Superior temporal gyrus (tissue), 1 donor: Measurements from ENCODE around the gene CDK1.
A peak's percentile ranks its signal among the peaks of the same experiment; 100 is the strongest.

Source experiments
- DNase-seq: peaks from one replicate; pipeline ENCODE4 v3.0.0-alpha.2; 2016; ENCODE audit errors: extremely low spot score

The CDK1 gene

DNA sequence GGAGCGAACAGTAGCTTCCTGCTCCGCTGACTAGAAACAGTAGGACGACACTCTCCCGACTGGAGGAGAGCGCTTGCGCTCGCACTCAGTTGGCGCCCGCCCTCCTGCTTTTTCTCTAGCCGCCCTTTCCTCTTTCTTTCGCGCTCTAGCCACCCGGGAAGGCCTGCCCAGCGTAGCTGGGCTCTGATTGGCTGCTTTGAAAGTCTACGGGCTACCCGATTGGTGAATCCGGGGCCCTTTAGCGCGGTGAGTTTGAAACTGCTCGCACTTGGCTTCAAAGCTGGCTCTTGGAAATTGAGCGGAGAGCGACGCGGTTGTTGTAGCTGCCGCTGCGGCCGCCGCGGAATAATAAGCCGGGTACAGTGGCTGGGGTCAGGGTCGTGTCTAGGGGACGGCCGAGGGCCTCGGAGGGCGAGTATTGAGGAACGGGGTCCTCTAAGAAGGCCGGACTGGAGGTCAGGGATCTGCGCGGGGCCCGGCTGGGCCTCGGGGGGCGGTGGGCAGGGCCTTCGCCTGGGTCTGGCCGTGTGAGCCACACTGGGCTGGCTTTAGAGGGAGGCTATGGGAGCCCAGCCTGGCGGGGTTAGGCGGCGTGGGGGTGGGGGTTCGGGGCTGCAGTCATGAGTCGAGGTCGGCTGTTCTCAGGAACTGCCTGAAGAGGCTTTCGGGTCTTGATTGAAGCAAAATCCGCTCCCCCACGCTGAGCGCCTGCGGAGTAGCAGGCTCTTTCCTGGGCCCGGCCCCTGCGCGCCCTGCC lies at the start of gene CDK1:
TSS of gene CDK1 (plus strand) at position 265 of the 757 bp plus-strand sequence. CDS start 1,688 bp downstream, outside the sequence.
- DNase-seq: peak; percentile 99

- DNase-seq: no peak
Observed at GRCh38 chr10:60729106-60729505, 49.2 kb upstream of the CDK1 start.

DNA sequence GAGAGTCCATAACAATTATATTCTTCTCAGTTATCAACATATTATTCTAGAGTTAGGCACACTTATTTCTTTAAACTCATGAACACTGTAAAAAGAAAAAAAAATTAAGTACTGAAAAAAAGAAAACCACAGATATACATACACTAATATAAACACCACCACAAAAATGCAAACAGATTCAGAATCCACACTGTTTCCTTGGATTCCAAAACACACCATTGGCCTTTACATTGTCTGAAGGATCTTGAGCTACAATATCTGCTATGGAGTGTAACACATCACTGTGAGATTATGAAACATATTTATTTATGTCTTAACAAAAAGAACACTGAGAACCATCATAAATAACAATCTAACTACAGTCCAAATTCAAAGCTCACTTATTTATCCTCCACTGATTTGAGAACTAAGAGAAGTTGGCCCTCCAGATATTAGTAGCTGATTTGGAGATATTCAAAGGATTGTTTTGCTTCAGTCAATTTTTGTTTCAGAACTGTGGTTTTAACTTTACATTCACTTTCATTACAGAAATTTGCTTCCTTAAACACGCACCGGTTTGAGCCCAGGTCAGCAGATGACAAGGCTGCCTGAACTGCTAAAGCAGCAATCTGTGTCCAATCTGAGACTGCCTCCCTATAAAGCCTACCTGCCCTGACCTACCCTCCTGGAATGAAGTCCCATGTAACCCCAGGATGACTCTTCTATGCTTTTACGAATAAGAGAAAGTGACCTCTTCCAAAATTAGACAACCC lies 47.0 kb upstream of the CDK1 start:
- no peak for DNase-seq

DNA sequence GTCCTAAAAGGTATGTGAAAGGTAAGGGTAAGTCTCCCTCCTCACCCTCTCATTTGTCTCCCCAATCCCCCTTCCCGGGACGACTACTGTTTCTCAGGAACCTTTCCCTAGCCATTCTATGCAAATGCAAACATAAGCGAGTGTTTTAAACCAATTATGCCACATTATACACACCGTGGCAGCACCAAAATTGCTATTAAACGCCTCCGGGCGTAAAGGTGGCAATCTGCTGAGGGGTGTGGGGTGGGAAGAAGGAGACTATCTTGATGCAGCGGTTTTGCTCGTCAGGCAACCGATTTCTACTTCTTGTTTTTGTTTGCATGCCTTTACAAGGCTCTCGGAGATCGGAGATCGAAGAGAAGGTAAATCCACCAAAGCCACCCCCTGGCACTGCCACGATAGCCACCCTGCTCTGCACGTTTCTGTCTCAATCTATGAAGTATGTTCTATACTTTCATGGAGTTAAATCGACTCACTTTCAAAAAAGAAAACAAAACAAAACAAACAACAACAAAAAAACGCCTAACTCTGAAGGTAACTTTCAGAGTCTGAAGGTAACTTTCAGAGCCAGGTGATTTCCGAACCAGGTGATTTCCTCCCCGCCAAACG lies 46.0 kb upstream of the CDK1 start:
- no peak for DNase-seq

- DNase-seq: no peak
Observed at GRCh38 chr10:60732807-60733516, 45.3 kb upstream of the CDK1 start.

DNA sequence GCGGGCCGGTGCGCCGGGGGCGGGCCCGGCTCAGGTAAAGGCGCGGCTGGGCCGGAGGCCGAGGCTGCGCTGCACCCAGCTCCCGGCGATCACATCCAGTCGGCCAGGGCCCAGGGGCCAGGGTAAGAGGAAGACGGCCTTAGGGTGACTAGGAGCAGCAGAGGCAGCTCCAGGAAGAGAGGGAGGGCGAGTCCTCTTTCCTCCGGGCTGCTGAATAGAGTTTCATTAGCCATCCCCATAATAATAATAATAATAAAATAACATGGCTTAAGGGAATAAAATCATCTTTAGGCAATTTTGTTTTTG lies 44.8 kb upstream of the CDK1 start:
- DNase-seq: no peak

DNA sequence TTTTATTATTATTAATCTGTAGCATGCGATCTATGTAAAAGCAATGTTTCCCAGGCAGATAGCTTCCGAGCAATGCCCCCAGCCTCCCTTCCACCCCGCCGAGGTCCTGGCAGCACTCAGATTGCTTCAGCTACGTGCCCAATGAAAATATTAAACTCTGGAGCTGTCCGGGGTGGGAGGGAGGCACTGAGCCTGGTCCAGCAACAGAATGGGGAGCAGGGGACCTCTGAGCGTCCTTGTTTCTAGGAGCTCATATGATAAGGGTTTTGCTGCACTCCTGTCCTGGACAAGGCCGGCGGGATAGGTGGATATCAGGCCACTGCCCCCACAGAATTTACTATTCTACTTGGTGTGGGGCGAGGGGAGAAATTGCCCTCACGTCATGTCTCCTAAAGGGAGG lies 44.5 kb upstream of the CDK1 start:
- DNase-seq: no peak

DNA sequence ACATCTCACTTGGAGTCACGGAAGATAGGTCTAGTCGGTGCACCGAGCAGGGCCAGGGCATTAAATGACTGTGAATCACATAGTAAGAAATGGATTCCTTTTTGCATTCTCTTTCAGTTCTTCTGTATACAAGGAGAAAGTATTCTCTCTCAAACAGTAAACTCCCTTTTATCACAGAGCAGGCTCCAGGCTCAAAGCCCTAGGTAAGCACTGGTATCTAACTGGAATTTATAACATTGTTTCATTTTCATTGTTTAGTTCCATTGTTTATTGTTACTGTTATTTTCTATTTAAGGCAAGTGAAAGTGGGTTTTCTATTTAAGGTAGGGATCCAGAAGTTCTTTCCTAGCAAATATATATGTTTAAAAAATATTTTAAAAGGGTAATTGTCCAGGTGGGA lies 44.1 kb upstream of the CDK1 start:
- no peak for DNase-seq

- DNase-seq: no peak
Observed at GRCh38 chr10:60735244-60735643, 43.0 kb upstream of the CDK1 start.

DNA sequence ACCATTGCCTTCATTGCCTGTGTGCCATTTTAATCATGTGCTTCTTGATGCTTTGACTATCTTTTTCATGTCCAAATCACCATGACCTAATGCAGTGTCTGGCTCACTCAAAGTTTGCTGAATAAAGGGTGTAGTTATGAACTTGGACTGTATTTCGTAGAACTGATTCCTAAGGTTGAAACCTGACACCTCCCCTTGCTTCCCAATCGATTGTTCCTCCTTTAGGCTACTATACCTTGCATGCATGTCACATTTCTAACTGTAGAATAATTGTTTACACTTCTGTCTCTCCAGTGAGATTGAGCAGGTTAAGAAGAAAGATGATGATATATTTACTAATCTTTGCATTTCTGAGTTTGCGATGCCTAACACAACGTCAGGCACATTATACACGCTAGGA lies 41.0 kb upstream of the CDK1 start:
- DNase-seq: no peak

GRCh38 chr10:60739558-60739957 lies 38.7 kb upstream of the CDK1 start:
- no peak for DNase-seq

DNA sequence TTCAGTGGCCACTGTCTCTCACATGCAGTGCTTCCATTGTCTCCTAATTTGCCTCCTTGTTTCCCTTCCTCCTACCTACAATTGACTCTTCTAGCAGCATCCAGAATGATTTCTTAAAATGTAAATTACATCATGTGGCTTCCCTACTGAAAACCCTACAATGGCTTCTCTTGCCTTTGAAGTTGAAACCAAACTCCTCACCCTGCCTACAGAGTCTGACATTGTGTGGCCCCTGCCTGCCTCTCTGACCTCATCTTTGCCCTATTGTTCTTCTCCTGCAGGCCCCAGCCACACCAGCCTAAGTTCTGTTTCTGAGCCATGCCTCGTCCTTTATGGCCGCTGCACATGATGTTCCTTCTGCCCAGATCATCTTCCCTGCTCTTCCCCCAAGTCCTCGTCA lies 35.8 kb upstream of the CDK1 start:
- DNase-seq: no peak

GRCh38 chr10:60747817-60748469 lies 30.3 kb upstream of the CDK1 start:
- no peak for DNase-seq

GRCh38 chr10:60753152-60753551 lies 25.1 kb upstream of the CDK1 start:
- DNase-seq: no peak

- no peak for DNase-seq
Observed at GRCh38 chr10:60753817-60754216, 24.5 kb upstream of the CDK1 start.

GRCh38 chr10:60757420-60757895 lies 20.8 kb upstream of the CDK1 start:
- DNase-seq: no peak

DNA sequence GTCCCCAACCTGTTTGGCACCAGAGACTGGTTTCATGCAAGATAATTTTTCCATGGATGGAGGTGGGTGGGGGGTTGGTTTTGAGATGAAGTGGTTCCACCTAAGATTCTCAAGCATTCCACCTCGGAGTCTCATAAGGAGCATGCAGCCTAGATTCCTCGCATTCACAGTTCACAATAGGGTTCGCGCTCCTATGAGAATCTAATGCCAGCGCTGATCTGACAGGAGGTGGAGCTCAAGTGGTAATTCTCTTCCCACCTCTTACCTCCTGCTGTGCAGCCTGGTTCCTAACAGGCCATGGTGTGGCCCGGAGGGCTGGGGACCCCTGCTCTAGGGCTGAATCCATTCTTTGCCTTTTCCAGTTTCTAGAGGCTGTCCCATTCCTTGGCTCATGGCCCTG lies 19.1 kb upstream of the CDK1 start:
- DNase-seq: no peak

DNA sequence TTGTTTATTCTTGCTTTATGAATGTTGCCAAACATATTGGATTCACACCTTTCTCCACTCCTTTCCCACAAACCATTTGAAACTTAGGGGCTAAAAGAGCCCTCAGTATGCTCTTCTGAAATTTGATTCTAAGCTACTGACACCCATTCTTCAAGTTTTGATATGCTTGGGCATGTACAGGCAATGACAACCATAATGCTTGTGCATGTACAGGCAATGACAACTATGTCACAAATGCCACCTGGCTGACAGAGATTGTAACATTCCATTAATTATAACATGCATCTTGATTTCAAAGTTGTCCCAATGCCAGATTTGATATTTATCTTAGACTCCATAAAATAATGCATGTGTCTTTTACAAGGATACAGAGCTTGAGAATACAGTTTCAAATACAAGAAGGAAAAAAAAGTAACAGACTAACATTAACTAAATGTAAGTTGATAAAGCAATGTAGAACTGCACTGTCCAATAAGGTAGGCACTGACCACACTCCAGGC lies 17.5 kb upstream of the CDK1 start:
- DNase-seq: no peak

DNA sequence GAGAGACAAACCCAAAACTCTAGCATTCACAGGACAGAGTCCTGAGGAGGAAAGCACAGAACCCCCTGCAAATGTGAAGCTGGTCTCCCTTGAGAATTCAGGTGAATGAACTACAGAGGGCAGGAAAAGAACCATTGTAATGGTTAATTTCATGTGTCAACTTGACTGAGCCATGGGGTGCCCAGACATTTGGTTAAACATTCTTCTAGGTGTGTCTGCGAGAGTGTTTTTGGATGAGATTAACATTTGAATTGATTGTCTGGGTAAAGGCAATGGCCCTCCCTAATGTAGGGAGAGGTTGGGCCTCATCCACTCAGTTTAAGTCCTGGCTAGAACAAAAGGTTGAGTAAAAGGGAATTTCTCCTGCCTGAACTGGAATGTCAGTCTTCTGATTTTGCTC lies 15.7 kb upstream of the CDK1 start:
- no peak for DNase-seq

- DNase-seq: no peak
Observed at GRCh38 chr10:60767424-60767823, 10.9 kb upstream of the CDK1 start.

DNA sequence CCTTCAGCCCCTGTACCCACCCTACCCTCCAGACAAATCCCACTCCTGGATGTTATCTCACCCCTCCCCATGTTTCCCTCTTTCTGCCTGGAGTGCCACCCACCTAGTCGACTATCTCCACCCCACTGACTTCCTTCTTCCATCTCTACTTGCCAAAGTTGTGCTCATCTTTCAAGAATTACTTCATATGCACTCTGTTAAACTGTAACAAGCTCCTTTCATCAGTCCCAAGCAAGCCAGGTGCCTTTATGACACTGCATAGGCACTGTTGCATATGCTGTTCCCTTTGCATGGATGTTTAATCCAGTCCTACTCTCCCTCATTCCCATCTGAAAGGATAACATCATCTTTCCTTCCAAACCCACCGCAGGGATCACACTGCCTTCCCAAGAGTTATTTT lies 8.9 kb upstream of the CDK1 start:
- DNase-seq: no peak
